ENCODE measurements around the gene TNK2. TPM values are rescaled to one million over a fixed set of nuclear protein-coding genes. Genes with fewer than 3 reads are reported as not detected.

TNK2 gene
- total and polyA plus RNA-seq, 12 donors = 3.4 to 161 (median 24.7) TPM

GRCh38 chr3:195868866-195869412, 39.4 kb downstream of the TNK2 start:
- Histone ChIP-seq H3K4me1 (replicated peaks in 1 of 2) (no peaks in the 10 kb centered on the region), H3K36me3 (replicated peaks in 1 of 2) (peaks cover 0 to 38% of the 10 kb centered on the region in 2 donors), H3K4me3 (no peak overlapping the region), H3K9me3 (replicated peaks in 1 of 3) (no peaks in the 10 kb centered on the region), H3K27me3 (no peaks in the 10 kb centered on the region), H3K27ac (no peak overlapping the region)
- WGBS, 4 donors = 90 to 91% (median 91%) methylated on average over 23 to 30 of the region's 30 CpGs; no CpG with 5 or more reads in 1 of the 4 donors
- intact Hi-C loops (cut with DNase I) = no loop called here
- TF ChIP-seq POLR2A (IDR thresholded peaks at IDR 0.05) = no peak
- TF ChIP-seq, protein P1, sequence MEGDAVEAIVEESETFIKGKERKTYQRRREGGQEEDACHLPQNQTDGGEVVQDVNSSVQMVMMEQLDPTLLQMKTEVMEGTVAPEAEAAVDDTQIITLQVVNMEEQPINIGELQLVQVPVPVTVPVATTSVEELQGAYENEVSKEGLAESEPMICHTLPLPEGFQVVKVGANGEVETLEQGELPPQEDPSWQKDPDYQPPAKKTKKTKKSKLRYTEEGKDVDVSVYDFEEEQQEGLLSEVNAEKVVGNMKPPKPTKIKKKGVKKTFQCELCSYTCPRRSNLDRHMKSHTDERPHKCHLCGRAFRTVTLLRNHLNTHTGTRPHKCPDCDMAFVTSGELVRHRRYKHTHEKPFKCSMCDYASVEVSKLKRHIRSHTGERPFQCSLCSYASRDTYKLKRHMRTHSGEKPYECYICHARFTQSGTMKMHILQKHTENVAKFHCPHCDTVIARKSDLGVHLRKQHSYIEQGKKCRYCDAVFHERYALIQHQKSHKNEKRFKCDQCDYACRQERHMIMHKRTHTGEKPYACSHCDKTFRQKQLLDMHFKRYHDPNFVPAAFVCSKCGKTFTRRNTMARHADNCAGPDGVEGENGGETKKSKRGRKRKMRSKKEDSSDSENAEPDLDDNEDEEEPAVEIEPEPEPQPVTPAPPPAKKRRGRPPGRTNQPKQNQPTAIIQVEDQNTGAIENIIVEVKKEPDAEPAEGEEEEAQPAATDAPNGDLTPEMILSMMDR (IDR thresholded peaks at IDR 0.05) = no peak
- no peak for DNase-seq

GRCh38 chr3:195868336-195868865, 40.0 kb downstream of the TNK2 start:
- Histone ChIP-seq H3K9me3 (replicated peaks in 1 of 3) (no peaks in the 10 kb centered on the region), H3K27ac (no peak overlapping the region), H3K4me1 (replicated peaks in 1 of 2) (peaks cover 0 to 5% of the 10 kb centered on the region in 2 donors), H3K36me3 (replicated peaks in 1 of 2) (peaks cover 0 to 38% of the 10 kb centered on the region in 2 donors), H3K4me3 (no peak overlapping the region), H3K27me3 (no peaks in the 10 kb centered on the region)
- no peak for TF ChIP-seq POLR2A (IDR thresholded peaks at IDR 0.05)
- intact Hi-C loops (cut with DNase I) = no loop called here
- DNase-seq = no peak
- WGBS, 4 donors = 97% methylated on average over 38 to 39 of the region's 39 CpGs; no CpG with 5 or more reads in 2 of the 4 donors

- peaks cover 0 to 8% of the 10 kb centered on the region in 2 donors for H3K4me1 ChIP-seq (replicated peaks in 1 of 2)
- no peaks in the 10 kb centered on the region for H3K27me3 ChIP-seq
- TF ChIP-seq, protein P1 (IDR thresholded peaks at IDR 0.05) = no peak
- no peak for TF ChIP-seq POLR2A (IDR thresholded peaks at IDR 0.05)
- 86 to 100% (median 93%) methylated on average over 2 to 40 of the region's 40 CpGs for WGBS, 4 donors
- no peak overlapping the region for H3K4me3 ChIP-seq
- intact Hi-C loops (cut with DNase I) = no loop called here
- H3K9me3 ChIP-seq (replicated peaks in 1 of 3) = no peaks in the 10 kb centered on the region
- H3K27ac ChIP-seq = no peak overlapping the region
- DNase-seq = no peak
- peaks cover 0 to 37% of the 10 kb centered on the region in 2 donors for H3K36me3 ChIP-seq (replicated peaks in 1 of 2)
These were observed 40.6 kb downstream of the TNK2 start for GRCh38 chr3:195867631-195868335.

GRCh38 chr3:195866686-195867511, 41.5 kb downstream of the TNK2 start:
- no peaks in the 10 kb centered on the region for H3K27me3 ChIP-seq
- WGBS, 4 donors = 84 to 93% (median 90%) methylated on average over 7 to 30 of the region's 30 CpGs
- H3K27ac ChIP-seq = no peak overlapping the region
- no peak for DNase-seq
- no peaks in the 10 kb centered on the region for H3K9me3 ChIP-seq (replicated peaks in 1 of 3)
- no peak for TF ChIP-seq POLR2A (IDR thresholded peaks at IDR 0.05)
- TF ChIP-seq, protein P1 (IDR thresholded peaks at IDR 0.05) = no peak
- intact Hi-C loops (cut with DNase I) = no loop called here
- peaks cover 0 to 29% of the 10 kb centered on the region in 2 donors for H3K36me3 ChIP-seq (replicated peaks in 1 of 2)
- H3K4me1 ChIP-seq (replicated peaks in 1 of 2) = peaks cover 0 to 8% of the 10 kb centered on the region in 2 donors
- no peak overlapping the region for H3K4me3 ChIP-seq

All from adrenal gland (tissue), 12 donors.